Neural cell (in vitro differentiated cells): ENCODE data around the gene CLNK.

Experiments used
- EP300 ChIP-seq: fragments of 450-650 bp; conservative IDR thresholded peaks from 2 replicates; pipeline ENCODE4 v1.6.1; 2014; ENCODE audit warnings: antibody characterized with exemption, mild to moderate bottlenecking, moderate library complexity; ENCODE audit not compliant: poor library complexity, severe bottlenecking
- EZH2 ChIP-seq: fragments of 200-600, 300-800 bp; shearing (Covaris generic), sonication (generic); IDR thresholded peaks from 2 replicates; pipeline ENCODE4 v1.6.1; 2014; ENCODE audit warnings: antibody characterized with exemption, low read length, borderline replicate concordance, mild to moderate bottlenecking; ENCODE audit not compliant: insufficient read depth, poor library complexity, severe bottlenecking
- POLR2AphosphoS5 ChIP-seq: IDR thresholded peaks from 2 replicates; pipeline ENCODE4 v1.6.1; 2012
- RAD21 ChIP-seq: fragments of 450-650 bp; conservative IDR thresholded peaks from 2 replicates; pipeline ENCODE4 v1.6.1; 2014; ENCODE audit warnings: antibody characterized with exemption, mild to moderate bottlenecking, moderate library complexity
- SMC3 ChIP-seq: fragments of 450-650 bp; conservative IDR thresholded peaks from 2 replicates; pipeline ENCODE4 v1.6.1; 2014; ENCODE audit warnings: antibody characterized with exemption, mild to moderate bottlenecking, moderate library complexity; ENCODE audit not compliant: poor library complexity
- TF ChIP-seq, protein P1 (sequence below): IDR thresholded peaks from 2 replicates; pipeline ENCODE4 v1.6.1; 2012; ENCODE audit warnings: borderline replicate concordance
- TF ChIP-seq, protein P2 (sequence below): fragments of 450-650 bp; IDR thresholded peaks from 2 replicates; pipeline ENCODE4 v1.5.1; 2014; ENCODE audit warnings: antibody characterized with exemption, mild to moderate bottlenecking, moderate library complexity; ENCODE audit not compliant: poor library complexity, severe bottlenecking

DNA sequence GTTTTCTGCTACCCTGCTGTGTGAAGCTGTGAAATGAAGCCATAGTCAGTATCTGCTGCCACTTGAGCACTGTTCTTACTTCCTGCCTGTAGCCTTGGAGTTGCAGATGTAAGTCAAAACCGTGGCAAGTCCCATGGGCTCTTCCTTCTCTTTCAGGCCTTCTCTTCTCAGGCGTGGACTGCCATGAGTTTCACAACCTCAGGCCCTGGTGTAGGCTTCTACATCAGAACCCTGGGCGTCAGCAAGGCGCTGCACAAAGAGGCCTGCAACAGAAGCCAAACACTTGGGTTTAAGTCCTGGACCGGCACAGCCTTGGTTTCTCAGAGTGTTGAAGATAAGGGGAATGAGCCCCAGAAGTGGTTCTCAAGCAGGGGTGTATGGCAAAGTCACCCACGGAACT lies 229.8 kb downstream of the CLNK start:
- TF ChIP-seq SMC3 (no peak), RAD21 (no peak), EP300 (no peak), EZH2 (no peak), POLR2AphosphoS5 (no peak)
- TF ChIP-seq, protein P1, sequence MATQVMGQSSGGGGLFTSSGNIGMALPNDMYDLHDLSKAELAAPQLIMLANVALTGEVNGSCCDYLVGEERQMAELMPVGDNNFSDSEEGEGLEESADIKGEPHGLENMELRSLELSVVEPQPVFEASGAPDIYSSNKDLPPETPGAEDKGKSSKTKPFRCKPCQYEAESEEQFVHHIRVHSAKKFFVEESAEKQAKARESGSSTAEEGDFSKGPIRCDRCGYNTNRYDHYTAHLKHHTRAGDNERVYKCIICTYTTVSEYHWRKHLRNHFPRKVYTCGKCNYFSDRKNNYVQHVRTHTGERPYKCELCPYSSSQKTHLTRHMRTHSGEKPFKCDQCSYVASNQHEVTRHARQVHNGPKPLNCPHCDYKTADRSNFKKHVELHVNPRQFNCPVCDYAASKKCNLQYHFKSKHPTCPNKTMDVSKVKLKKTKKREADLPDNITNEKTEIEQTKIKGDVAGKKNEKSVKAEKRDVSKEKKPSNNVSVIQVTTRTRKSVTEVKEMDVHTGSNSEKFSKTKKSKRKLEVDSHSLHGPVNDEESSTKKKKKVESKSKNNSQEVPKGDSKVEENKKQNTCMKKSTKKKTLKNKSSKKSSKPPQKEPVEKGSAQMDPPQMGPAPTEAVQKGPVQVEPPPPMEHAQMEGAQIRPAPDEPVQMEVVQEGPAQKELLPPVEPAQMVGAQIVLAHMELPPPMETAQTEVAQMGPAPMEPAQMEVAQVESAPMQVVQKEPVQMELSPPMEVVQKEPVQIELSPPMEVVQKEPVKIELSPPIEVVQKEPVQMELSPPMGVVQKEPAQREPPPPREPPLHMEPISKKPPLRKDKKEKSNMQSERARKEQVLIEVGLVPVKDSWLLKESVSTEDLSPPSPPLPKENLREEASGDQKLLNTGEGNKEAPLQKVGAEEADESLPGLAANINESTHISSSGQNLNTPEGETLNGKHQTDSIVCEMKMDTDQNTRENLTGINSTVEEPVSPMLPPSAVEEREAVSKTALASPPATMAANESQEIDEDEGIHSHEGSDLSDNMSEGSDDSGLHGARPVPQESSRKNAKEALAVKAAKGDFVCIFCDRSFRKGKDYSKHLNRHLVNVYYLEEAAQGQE: no peak
- TF ChIP-seq, protein P2, sequence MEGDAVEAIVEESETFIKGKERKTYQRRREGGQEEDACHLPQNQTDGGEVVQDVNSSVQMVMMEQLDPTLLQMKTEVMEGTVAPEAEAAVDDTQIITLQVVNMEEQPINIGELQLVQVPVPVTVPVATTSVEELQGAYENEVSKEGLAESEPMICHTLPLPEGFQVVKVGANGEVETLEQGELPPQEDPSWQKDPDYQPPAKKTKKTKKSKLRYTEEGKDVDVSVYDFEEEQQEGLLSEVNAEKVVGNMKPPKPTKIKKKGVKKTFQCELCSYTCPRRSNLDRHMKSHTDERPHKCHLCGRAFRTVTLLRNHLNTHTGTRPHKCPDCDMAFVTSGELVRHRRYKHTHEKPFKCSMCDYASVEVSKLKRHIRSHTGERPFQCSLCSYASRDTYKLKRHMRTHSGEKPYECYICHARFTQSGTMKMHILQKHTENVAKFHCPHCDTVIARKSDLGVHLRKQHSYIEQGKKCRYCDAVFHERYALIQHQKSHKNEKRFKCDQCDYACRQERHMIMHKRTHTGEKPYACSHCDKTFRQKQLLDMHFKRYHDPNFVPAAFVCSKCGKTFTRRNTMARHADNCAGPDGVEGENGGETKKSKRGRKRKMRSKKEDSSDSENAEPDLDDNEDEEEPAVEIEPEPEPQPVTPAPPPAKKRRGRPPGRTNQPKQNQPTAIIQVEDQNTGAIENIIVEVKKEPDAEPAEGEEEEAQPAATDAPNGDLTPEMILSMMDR: no peak
